NOMO-1 treated with DMSO at 0.1 percent for 48 hours (cell line): Measurements from ENCODE around the gene DUOX1.

Experiments
- DNase-seq: peaks from one replicate; lab custom pipeline; 2025; ENCODE audit not compliant: unreplicated experiment; lab: John Stamatoyannopoulos, UW

DUOX1 gene

DNA sequence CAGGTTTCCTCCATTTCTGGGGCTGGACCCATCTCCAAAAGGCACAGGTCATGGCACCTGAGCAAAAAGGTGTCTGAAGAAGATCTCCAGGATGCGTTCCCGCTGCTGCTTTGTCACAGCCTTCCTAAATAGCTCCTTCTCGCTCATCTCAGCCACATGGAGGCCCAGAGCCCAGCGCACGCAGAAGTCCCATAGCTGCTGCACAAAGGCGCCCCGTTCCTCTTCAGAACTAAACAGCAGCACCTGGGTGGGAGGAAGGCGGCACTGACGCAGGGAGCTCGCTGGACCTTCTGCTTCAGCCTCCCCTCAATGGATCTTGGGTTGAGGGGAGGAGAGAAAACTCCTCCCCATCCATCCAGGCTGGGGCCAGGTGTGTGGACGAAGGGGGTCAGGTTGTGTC, 24.2 kb upstream of the DUOX1 start:
- no peak for DNase-seq

- no peak for DNase-seq
Measured at GRCh38 chr15:45106002-45106790, 23.6 kb upstream of the DUOX1 start.

DNA sequence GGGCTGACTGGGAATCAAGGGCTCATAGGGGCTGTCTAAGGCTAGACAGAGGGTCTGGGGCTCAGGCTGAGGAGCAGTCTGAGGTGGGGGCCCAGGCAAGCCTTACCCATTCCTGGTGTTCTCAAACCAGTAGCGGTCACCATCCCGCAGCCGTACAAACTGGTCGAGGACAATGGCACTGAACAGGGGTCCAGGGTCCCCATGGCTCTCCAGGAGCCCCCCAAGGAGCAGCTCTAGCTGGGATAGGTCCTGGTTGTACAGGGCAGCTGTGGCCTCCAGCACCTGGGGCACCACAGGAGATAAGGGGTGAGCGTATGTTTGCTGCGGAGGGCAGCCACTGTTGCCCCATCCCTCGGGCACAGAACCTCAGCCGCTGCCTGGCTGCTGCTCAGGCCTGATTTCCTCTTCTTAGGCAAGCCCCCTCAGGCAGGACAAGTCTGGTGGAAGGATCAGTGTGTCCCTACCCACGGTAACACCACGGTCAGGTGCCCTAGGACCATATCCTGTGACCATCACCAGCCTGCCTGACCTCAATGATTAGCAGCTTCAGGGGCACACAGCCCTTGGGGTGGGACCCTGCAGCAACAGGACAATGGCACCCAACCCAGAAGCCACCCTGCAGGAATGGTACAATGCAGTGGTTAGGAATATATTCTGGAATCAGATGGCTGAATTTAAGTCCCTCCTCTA, 21.7 kb upstream of the DUOX1 start:
- no peak for DNase-seq

DNA sequence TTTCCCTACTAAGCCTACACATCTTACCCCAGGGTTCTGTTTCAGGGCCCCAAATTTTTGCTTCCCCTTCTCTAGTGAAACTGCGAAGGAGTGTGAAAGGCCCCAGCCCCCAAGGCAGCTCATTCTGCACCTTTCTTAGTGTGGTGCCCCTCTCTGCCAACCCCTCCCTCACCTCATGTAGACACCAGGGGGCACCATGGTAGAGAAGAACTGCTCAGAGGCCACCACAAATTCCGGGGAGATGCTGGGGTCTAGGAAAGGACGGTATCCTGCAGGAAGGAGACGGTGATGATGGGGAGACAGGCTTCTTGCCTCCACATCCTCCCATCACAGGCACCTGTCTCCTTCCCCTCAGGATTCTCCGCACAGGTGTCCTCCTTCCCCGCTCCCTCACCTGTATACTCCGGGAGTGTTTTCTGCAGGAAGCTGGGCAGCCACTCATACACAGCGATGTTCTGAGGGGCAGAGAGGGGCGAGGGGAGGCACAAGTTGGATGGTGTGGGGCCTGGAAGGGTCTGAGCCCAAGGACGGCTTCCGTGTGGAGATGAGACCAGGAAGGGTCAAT, 19.5 kb upstream of the DUOX1 start:
- DNase-seq: no peak

GRCh38 chr15:45111390-45112142, 18.2 kb upstream of the DUOX1 start:
- no peak for DNase-seq

GRCh38 chr15:45112143-45112590, 17.6 kb upstream of the DUOX1 start:
- no peak for DNase-seq

GRCh38 chr15:45112591-45113379, 17.0 kb upstream of the DUOX1 start:
- no peak for DNase-seq

- no peak for DNase-seq
Measured at GRCh38 chr15:45113380-45113990, 16.3 kb upstream of the DUOX1 start.

GRCh38 chr15:45114076-45114750, 15.6 kb upstream of the DUOX1 start, which contains the start of the genes DUOX2 and DUOXA2:
Gene DUOX2 (minus strand): TSS chr15:45114172. CDS start chr15:45113411, 761 bp downstream.
Gene DUOXA2 (plus strand): TSS chr15:45114326. CDS start chr15:45114606, 280 bp downstream.
- DNase-seq: no peak

DNA sequence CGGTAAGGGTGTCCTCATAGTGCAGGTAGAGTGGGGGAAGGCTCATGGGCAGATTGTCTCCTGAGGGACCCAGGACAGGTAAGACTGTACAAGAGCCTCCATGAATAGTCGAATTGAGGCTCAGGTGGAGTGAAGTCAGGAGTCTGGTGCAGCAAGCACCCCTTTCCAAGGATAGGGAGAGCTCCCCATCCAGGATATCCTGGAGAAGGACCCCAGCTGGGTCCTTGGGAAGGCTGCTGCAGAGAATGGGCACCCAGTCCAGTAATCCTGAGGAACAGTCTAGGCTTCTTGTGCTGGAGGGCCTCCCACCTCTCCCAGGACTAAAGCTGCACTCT, 15.1 kb upstream of the DUOX1 start:
- DNase-seq: no peak

GRCh38 chr15:45115312-45115820, 14.4 kb upstream of the DUOX1 start:
- no peak for DNase-seq

DNA sequence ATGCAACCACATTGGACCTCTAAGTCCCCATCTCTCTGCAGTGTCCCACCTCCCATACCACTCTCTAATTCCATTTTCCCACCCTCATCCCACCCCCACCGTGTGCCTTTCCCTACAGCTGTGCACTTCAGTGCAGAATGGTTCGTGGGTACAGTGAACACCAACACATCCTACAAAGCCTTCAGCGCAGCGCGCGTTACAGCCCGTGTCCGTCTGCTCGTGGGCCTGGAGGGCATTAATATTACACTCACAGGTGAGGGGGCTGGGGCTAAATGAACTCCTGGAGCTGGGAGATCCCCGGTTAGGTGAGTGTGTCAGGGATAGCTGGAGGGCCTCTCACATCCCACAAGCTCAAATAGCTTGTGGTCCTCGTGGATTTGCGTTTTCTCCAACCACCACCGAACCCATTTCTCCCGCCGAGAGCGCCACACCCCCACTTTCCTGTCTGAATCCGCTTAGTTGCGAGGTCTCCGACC, 13.8 kb upstream of the DUOX1 start:
- no peak for DNase-seq

GRCh38 chr15:45116482-45117307, 13.1 kb upstream of the DUOX1 start:
- DNase-seq: no peak

- no peak for DNase-seq
Measured at GRCh38 chr15:45117308-45118130, 12.3 kb upstream of the DUOX1 start.

DNA sequence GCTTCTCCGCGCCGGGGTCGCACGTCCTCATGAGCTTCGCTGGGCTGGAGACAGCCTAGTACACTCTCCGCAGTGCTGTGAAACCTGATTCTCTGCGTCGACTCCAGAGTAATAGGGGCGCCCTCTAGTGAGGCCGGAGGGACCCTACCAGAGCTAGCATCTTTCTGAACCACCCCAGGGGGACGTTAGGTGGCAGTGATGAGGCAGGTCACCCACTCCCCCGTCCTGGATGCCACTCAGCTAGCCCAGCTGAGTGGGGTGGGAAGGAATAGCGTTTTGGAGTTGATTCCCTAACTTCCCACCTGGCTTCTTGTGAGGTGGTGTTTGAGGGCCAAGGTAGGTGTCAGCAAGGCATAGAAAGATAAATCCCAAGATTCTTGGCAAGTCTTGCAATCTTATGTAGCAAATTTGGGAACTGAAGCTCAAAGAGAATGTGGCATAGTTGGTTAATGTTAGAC, 11.6 kb upstream of the DUOX1 start:
- DNase-seq: peak; percentile 85

DNA sequence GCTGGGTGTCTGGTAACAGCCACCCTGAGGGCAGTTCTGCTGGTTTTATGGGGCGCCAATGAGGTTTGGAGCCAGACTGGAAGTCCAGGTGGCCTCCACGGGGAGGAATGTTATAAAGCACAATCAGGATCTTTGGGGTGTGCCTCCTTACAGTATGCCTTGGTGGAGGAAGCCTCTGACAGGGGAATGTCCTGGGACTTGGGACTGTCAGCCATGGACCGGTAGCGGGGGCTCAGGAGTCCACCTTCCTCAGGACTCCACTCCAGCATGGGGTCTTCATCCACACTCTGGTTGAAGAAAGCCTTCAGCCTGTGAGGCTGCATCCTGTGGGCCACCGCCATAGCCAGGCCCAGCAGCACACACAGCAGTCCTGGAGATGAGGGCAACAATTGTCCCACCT, 10.8 kb upstream of the DUOX1 start:
- DNase-seq: no peak
